AG10803 (cell line): ENCODE data around the gene VWF.
"Not testable (repeated sequence)": the region's sequence is repeated elsewhere in the genome, so short reads cannot be mapped to it uniquely, and the experiment has no call there.

Experiments used
- DNase-seq: peaks from one replicate; pipeline ENCODE4 v3.0.0; 2010; ENCODE audit warnings: low read depth
- H3K4me3 ChIP-seq: 2 replicates; pipeline ENCODE4 v1.5.1; 2011; ENCODE audit warnings: mild to moderate bottlenecking, low read length, control low read depth
- CTCF ChIP-seq: conservative IDR thresholded peaks from 2 replicates; pipeline ENCODE4 v1.5.1; 2011; ENCODE audit warnings: mild to moderate bottlenecking, low read length, control low read depth, inconsistent platforms

VWF gene

GRCh38 chr12:6154730-6155459, 30.4 kb upstream of the VWF start:
- H3K4me3 ChIP-seq, result no peak overlapping the region
- no peak for TF ChIP-seq CTCF
- no peak for DNase-seq

- not testable (repeated sequence) for H3K4me3 ChIP-seq, DNase-seq
These were observed 24.3 kb upstream of the VWF start for GRCh38 chr12:6148722-6149121.

- H3K4me3 ChIP-seq, result no peak overlapping the region
- no peak for DNase-seq
- no peak for TF ChIP-seq CTCF
These were observed 23.6 kb upstream of the VWF start for GRCh38 chr12:6148061-6148460.

GRCh38 chr12:6146951-6147350, 22.5 kb upstream of the VWF start:
- no peak for TF ChIP-seq CTCF
- DNase-seq, result no peak
- no peak overlapping the region for H3K4me3 ChIP-seq

GRCh38 chr12:6146509-6146908, 22.0 kb upstream of the VWF start:
- TF ChIP-seq CTCF, result no peak
- no peak overlapping the region for H3K4me3 ChIP-seq
- no peak for DNase-seq

GRCh38 chr12:6145564-6145963, 21.1 kb upstream of the VWF start:
- no peak overlapping the region for H3K4me3 ChIP-seq
- no peak for DNase-seq
- no peak for TF ChIP-seq CTCF

DNA sequence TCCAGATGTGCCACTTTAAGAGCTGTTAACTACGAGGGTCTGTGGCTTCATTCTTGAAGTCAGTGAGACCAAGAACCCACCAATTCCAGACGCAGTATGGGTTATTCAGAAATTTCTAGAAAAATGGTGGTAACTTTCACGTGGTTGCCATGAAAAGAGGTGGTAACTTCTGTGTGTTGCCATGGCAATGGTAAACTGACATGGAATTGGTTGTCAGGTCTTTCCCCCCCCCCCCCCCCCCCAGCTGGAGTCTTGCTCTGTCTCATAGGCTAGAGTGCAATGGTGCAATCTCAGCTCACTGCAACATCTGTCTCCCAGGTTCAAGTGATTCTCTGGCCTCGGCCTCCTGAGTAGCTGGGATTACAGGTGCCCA, 18.8 kb upstream of the VWF start:
- no peak overlapping the region for H3K4me3 ChIP-seq
- TF ChIP-seq CTCF, result no peak

GRCh38 chr12:6142368-6143302, 18.2 kb upstream of the VWF start:
- H3K4me3 ChIP-seq, DNase-seq: not testable (repeated sequence)

More for the DNA sequence above, 18.8 kb upstream of the VWF start:
- no peak for DNase-seq

GRCh38 chr12:6141731-6142367, 17.4 kb upstream of the VWF start:
- H3K4me3 ChIP-seq, DNase-seq: not testable (repeated sequence)
